Mucosa of descending colon (tissue), 3 donors: ENCODE data around the gene PCBP3. TPM values are rescaled to one million over a fixed set of nuclear protein-coding genes. Genes with fewer than 3 reads are reported as not detected.

ENCODE experiments used
- ATAC-seq: fragments of 200-7000 bp; cut with Tn5 transposase; one replicate; pipeline ENCODE4 v1.9.1; 2020; ENCODE audit warnings: mild to moderate bottlenecking, moderate library complexity
- DNase-seq, 3 donors: peaks; one replicate each; pipeline ENCODE4 v3.0.0-alpha.2; 2020
- H3K36me3 ChIP-seq: fragments of 200-600 bp; one replicate; pipeline ENCODE4 v1.8.0; 2021; ENCODE audit warnings: low read depth, mild to moderate bottlenecking
- H3K4me1 ChIP-seq: fragments of 200-600 bp; one replicate; pipeline ENCODE4 v1.8.0; 2021; ENCODE audit warnings: low read depth, mild to moderate bottlenecking
- H3K4me3 ChIP-seq: fragments of 200-600 bp; one replicate; pipeline ENCODE4 v1.8.0; 2021; ENCODE audit warnings: mild to moderate bottlenecking
- H3K9me3 ChIP-seq: fragments of 200-600 bp; one replicate; pipeline ENCODE4 v1.8.0; 2021; ENCODE audit warnings: mild to moderate bottlenecking
- intact Hi-C, 2 donors: fragments of 100-400 bp; cut with DNase I in 1 of 2; cut with micrococcal nuclease in 1 of 2; formaldehyde crosslinking; loops; one replicate each; pipeline versions ENCODE4 v1.11.0 to v1.11.1; 2022; cut with DNase I, micrococcal nuclease
- total RNA-seq, 3 donors: library from RNA; stranded (reverse); fragmentation: NEBNext Ultra II Directional in 2 of 3; extraction: Animal tissue kit (Norgen Biotek cat#: 25700) in 2 of 3; gene quantifications; one replicate each; pipeline versions ENCODE4 v1.2.1 to v1.2.4, GENCODE V29; 2021 to 2023
- TF ChIP-seq, protein P1 (sequence below): fragments of 200-600 bp; IDR thresholded peaks from one replicate; pipeline ENCODE4 v1.8.0; 2022; ENCODE audit warnings: antibody characterized with exemption, mild to moderate bottlenecking
- donor health status: DM: no; HTN: no; CAD: no; lungs with moderate emphysema.
- donor health status: DM: no; HTN: no; CAD: no.
- donor health status: DM: no; HTN: yes; CAD: no.

The PCBP3 gene
- total RNA-seq, 3 donors from 2014 or later, result 4.5 to 18.4 (median 7.6) TPM

GRCh38 chr21:45739218-45740087, 95.9 kb downstream of the PCBP3 start:
- no peaks in the 10 kb centered on the region for H3K4me1 ChIP-seq
- no peaks in the 10 kb centered on the region for H3K36me3 ChIP-seq
- H3K9me3 ChIP-seq, result no peaks in the 10 kb centered on the region
- TF ChIP-seq, protein P1, sequence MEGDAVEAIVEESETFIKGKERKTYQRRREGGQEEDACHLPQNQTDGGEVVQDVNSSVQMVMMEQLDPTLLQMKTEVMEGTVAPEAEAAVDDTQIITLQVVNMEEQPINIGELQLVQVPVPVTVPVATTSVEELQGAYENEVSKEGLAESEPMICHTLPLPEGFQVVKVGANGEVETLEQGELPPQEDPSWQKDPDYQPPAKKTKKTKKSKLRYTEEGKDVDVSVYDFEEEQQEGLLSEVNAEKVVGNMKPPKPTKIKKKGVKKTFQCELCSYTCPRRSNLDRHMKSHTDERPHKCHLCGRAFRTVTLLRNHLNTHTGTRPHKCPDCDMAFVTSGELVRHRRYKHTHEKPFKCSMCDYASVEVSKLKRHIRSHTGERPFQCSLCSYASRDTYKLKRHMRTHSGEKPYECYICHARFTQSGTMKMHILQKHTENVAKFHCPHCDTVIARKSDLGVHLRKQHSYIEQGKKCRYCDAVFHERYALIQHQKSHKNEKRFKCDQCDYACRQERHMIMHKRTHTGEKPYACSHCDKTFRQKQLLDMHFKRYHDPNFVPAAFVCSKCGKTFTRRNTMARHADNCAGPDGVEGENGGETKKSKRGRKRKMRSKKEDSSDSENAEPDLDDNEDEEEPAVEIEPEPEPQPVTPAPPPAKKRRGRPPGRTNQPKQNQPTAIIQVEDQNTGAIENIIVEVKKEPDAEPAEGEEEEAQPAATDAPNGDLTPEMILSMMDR, result no peak
- H3K4me3 ChIP-seq, result no peak overlapping the region
- no peak for ATAC-seq
- DNase-seq, result no peak
- intact Hi-C loops, result no loop called here

- DNase-seq, result no peak
- TF ChIP-seq, protein P1, result no peak
- H3K4me1 ChIP-seq, result no peaks in the 10 kb centered on the region
- no peak for ATAC-seq
- no peaks in the 10 kb centered on the region for H3K36me3 ChIP-seq
- no peaks in the 10 kb centered on the region for H3K9me3 ChIP-seq
- no peak overlapping the region for H3K4me3 ChIP-seq
- intact Hi-C loops, result no loop called here
Measured at GRCh38 chr21:45740088-45740440, 96.5 kb downstream of the PCBP3 start.

GRCh38 chr21:45740491-45741357, 97.2 kb downstream of the PCBP3 start:
- TF ChIP-seq, protein P1, result no peak
- no peaks in the 10 kb centered on the region for H3K36me3 ChIP-seq
- DNase-seq (no peak), ATAC-seq (no peak)
- no peaks in the 10 kb centered on the region for H3K9me3 ChIP-seq
- H3K4me1 ChIP-seq, result no peaks in the 10 kb centered on the region
- no peak overlapping the region for H3K4me3 ChIP-seq
- intact Hi-C loops, result no loop called here

DNA sequence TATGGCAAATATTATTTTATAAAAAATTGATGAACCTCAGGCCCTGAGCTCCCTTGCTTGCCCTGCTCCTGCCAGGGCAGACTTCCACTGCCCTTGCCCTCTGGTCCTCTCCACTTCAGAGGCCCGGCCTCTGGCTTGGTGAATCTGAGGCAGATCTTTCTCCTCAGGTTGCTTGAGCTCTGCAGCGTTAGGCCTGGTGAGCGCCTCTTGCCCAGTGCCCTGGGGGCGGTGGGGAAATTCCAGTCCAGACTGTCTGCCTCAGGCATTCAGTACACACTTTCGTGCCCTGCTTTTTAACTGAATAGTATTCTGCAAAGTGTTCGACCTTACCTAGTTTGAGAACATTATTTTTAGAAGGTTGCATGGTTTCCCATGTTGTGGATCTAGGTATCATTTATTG, 98.2 kb downstream of the PCBP3 start:
- TF ChIP-seq, protein P1, result no peak
- DNase-seq (no peak), ATAC-seq (no peak)
- no peak overlapping the region for H3K4me3 ChIP-seq
- no peaks in the 10 kb centered on the region for H3K36me3 ChIP-seq
- intact Hi-C loops, result no loop called here
- H3K9me3 ChIP-seq, result no peaks in the 10 kb centered on the region
- no peaks in the 10 kb centered on the region for H3K4me1 ChIP-seq

DNA sequence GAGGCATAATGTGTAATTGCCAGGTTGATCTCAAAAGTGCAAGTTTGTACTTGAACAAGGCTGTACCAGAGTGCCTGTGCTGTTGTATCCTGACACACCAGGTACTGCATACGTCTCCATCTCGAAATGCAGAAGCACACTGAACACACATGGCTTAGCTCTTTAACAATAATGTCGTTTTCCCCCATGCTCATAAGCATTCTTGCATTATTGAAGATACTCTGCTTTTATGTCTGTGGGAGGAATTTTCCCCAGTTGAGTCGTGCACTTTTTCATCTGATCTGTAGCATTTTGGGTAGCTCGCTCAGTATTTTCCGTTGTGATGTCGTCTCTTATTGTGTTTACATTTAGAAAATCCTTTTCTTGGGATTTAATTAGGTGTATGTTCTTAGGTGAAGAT, 98.7 kb downstream of the PCBP3 start:
- Histone ChIP-seq H3K9me3 (no peaks in the 10 kb centered on the region), H3K4me3 (no peak overlapping the region), H3K4me1 (no peaks in the 10 kb centered on the region), H3K36me3 (no peaks in the 10 kb centered on the region)
- TF ChIP-seq, protein P1, result no peak
- ATAC-seq (no peak), DNase-seq (no peak)
- intact Hi-C loops, result no loop called here
